Measurements from ENCODE around the gene DUSP18.
A peak's percentile ranks its signal among the peaks of the same experiment; 100 is the strongest.

DUSP18 gene

DNA sequence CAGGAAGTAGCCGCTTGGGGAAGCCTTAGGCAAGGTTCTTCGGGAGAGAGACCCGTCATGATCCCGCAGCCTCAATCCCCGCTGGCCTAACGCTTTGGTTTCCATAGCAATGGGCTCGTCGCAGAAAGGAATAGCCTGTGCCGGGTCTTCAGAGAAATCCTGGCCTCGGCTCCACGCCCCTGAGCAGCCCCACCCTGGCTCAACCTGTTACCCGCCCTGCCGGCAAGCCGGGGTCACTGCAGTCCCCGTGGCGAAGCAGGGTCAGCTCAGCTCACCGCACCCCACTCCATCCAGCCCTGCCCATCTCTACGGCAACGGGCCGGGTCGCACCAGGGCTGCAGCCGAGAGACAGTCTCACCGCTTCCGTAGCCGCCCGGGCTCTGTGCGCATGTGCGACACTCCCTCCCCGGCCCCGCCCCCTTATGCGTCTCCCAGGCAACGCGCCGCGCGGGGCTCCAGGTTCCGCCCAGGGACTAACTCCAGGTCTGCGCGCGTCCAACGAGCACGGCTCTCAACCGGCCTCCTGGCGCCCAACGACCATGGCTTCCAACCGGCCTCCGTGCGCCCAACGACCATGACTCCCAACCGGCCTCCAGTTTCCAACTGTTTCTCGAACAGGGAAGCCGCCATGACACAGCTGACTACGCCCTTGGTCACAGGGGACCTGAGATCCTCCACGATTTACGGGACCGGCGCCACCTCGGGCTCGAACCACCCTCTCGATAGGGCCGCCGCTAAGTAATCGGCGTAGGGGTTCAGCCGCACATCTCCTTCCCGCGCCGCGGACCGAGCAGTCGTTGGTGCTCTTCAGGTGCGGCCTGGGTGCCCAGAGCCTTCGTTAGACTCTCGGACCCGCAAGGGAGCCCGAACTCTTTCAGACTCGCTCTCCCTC is at the start of gene DUSP18:
Gene DUSP18, minus strand, starts transcription at position 382 of the 892 bp plus-strand sequence. CDS start 3,872 bp downstream, outside the sequence.
- peak; percentile 93 for DNase-seq (ENCODE audit: low read depth)

GRCh38 chr22:30714062-30714461 is 46.4 kb upstream of the DUSP18 start:
- DNase-seq (ENCODE audit: low read depth), result no peak

DNA sequence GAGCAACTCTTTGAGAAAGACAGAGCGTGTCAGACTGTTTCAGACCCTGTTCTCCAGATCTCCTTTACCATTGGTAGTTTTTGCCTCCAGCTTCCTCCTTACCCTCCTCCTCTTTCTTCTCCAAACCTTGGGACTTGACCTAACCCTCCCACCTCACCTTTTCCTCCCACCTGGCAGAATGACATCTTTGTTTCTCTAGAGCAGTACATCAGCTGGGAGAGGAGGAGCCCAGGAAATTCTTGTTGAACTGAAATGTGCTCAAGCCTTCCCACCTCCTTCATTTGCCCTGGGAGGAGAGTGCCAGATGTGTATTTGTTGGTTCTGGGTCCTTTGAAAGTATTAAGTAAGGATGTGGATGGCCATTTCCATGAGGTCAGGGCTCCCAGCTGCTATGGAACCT is 44.4 kb upstream of the DUSP18 start:
- DNase-seq (ENCODE audit: low read depth), result no peak

- DNase-seq (ENCODE audit: low read depth), result peak; percentile 30
These were observed 42.3 kb upstream of the DUSP18 start for GRCh38 chr22:30709980-30710379.

DNA sequence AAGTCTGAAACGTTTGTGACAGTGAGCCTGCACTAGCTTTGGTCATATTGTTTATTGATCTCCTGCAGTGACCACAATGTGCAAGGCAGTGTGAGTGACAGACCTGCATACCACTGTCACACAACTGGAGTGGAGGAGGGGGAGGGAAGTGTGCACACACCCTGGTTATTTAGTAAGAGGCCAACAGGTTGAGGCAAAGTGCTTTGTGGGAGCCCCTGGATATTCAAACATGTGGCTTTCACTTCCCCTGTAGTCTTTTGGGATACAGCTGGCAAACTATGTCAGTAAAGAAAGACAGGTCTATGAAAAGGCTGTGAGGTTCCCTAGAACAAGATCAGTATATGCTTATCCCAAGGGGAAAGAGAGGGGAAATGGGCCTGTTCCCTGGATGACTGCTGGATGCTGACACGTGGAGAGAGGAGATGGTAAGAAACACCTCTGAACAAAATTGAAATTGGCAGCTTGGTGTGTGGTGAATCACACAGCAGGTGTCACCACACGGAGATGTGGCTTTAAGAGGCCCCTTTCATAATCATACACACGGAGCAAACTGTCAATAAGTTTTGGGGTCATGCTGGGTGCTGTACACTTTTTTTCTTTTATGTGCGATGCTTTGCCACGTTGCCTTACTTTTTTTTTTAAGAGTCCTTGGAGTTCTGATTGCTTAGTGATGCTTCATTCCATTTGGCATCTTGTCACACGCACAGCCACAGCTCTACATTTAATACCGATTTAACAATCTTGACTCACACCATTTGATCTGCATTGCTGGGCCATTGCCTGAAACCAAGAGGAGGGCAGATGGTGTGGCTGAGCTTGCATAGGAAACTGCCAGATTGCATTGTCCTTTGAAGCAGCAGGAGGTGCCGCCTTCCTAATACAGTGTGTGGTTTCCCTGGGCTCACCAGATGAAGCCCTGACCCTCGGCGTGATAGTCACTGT is 38.3 kb upstream of the DUSP18 start:
- peak; percentile 12 for DNase-seq (ENCODE audit: low read depth)

- DNase-seq (ENCODE audit: low read depth), result no peak
These were observed 37.3 kb upstream of the DUSP18 start for GRCh38 chr22:30704978-30705377.

- DNase-seq (ENCODE audit: low read depth), result no peak
These were observed 35.2 kb upstream of the DUSP18 start for GRCh38 chr22:30702856-30703255.

- DNase-seq (ENCODE audit: low read depth), result no peak
These were observed 34.2 kb upstream of the DUSP18 start for GRCh38 chr22:30701872-30702271.

GRCh38 chr22:30697975-30698374 is 30.3 kb upstream of the DUSP18 start:
- no peak for DNase-seq (ENCODE audit: low read depth)

DNA sequence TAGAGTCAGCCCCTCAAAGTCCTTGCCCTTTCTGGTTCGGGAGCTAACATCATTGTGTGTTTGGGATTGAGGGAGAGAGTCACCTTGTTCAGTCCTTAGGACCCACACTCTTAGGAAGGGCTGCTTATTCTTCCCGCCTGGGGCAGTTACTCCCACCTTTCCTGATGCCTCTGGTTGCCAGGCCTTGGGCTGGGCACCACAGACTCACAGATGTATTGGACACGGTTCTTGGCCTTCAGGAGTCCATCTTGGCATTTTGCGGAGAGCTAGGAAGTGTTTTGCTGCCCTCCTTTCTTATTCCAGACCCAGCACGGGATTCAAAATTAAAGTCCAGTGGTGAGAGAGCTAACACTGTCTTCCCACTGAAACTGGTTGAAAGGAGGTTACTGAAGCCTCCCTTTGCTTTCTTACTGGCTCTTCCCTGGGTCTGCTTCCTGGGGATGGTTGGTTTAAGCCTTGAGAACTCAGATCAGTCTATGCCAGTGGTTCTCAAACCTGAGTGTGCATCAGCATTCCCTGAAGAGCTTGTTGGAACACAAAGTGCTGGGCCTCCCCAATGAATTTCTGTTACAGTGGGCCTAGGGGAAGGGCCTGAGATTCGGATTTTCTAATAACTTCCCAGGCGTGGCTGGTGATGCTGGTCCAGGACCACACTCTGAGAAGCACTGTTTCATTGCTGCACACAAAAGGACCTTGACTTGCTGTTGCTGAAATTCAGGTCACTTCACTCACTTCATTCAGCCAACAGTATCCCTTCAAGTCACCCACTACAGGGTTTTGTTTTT is 28.4 kb upstream of the DUSP18 start:
- no peak for DNase-seq (ENCODE audit: low read depth)

DNA sequence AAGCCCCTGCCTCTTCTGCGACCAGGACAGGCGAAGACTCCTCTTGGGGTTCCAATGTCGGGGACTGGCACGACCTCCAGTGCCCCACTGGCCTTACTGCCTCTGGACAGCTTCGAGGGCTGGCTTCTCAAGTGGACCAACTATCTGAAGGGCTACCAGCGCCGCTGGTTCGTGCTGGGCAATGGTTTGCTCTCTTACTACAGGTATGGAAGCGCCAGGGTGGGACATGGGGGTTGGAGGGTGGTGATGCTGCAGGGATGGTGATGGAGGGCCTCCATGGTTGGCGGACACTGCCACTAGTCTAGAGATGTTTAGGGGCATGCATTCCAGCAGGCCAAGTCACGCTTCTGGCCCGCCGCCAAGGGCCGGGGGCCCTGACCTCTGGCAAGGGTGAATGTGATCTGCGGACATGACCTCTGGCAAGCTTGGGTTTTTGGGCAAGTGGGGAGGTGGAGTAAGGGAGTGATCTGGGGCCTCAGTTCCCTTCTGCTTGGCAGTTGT is 27.7 kb upstream of the DUSP18 start:
- DNase-seq (ENCODE audit: low read depth), result peak; percentile 3

DNA sequence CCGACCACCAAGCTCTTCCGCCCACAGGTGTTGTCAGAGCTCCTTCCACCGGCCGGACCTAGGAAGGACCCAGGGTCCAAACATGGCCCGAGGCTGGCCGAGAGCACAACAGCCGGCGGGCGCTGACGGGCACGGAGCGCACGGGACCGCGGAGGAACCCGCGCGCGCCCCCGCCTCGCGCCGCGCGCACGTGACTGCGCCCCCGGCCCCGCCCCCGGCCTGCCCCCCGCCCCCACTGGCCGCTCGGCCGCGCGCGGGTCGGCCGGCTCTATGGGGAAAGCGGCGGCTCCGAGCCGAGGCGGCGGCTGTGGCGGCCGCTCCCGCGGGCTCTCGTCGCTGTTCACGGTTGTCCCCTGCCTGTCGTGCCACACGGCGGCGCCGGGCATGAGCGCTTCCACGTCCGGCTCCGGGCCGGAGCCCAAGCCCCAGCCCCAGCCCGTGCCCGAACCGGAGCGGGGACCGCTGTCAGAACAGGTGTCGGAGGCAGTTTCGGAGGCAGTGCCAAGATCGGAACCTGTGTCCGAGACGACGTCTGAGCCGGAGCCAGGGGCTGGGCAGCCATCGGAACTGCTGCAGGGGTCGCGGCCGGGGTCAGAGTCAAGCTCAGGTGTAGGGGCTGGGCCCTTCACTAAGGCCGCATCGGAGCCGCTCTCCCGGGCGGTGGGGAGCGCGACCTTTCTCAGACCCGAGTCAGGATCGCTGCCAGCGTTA is 27.1 kb upstream of the DUSP18 start, which contains the start of gene OSBP2:
Gene OSBP2, plus strand, starts transcription at position 235 of the 711 bp plus-strand sequence. Its CDS starts 36 bp downstream, at position 271.
- peak; percentile 21 for DNase-seq (ENCODE audit: low read depth)

- DNase-seq (ENCODE audit: low read depth), result peak; percentile 49
These were observed 26.5 kb upstream of the DUSP18 start for GRCh38 chr22:30694171-30694639.

DNA sequence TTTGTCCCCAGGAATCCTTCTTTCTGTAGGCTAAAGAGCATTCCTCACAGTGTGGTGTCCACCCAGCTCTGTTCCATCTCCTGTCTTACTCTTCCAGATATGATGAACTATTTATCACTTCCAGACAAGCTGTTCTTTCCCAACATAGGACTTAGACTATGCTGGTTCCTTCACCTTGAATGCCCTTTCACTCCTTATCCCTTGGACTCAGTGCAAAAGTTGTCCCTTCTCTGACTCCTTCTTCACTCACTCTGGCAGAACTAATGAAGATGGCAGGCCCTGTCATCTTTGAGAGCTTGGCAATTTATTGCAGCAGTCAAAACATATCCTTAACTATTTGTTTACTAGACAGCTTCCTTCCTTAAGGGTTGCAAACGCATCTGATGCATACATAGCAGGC is 23.5 kb upstream of the DUSP18 start:
- no peak for DNase-seq (ENCODE audit: low read depth)

- no peak for DNase-seq (ENCODE audit: low read depth)
These were observed 21.9 kb upstream of the DUSP18 start for GRCh38 chr22:30689622-30690021.

- no peak for DNase-seq (ENCODE audit: low read depth)
These were observed 19.7 kb upstream of the DUSP18 start for GRCh38 chr22:30687358-30687757.

GRCh38 chr22:30685178-30685577 is 17.5 kb upstream of the DUSP18 start:
- no peak for DNase-seq (ENCODE audit: low read depth)

GRCh38 chr22:30681831-30682230 is 14.2 kb upstream of the DUSP18 start:
- DNase-seq (ENCODE audit: low read depth), result no peak

DNA sequence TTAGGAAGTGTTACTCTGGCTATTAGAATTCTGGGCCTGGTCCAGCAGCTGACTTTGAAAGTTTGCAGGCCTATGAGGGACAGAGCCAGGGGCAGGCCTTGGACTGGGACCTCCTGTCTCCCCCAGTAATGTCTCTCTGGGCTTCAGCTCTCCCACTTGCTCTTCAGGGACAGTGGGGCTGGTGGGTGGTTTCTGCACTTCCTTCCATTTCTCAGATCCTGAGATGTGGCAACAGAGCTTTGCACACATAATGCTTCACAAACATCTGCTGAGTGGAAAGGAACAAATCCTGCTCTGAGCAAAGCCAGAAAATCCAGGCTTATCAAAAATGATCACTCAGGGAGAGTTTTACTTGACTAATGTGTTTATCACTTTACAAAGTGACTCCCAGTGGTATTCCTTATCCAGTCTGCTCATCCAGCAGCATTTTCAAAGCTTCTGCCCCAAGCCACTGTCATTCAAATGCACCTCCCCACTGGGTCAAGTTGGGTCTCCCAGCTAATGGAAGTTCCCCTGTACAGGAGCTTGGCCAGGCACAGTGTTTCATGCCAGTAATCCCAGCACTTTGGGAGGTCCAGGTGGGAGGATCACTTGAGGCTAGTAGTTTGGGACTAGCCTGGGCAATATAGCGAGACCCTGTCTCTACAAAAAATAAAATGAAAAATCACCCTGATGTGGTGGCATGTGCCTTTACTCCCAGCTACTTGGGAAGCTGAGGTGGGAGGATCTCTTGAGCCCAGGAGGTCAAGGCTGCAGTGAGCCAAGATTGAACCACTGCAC is 13.5 kb upstream of the DUSP18 start:
- no peak for DNase-seq (ENCODE audit: low read depth)

All from activated T-cell treated with anti-CD3 and anti-CD28 coated beads for 48 hours (primary cell).